ENCODE results near the gene HTR6.

HTR6 gene

GRCh38 chr1:19728413-19729145 lies 63.9 kb downstream of the HTR6 start:
- no peak for DNase-seq

- no peak for DNase-seq
Observed at GRCh38 chr1:19730232-19730631, 65.6 kb downstream of the HTR6 start.

Data from CD4-positive, alpha-beta T cell treated with Interleukin-6 for 4 hours (primary cell).